ENCODE results near the gene CHRNA10.
A peak's percentile ranks its signal among the peaks of the same experiment; 100 is the strongest.
"Not testable (repeated sequence)": the region's sequence is repeated elsewhere in the genome, so short reads cannot be mapped to it uniquely, and the experiment has no call there.

Gene CHRNA10

GRCh38 chr11:3665336-3666022 lies 5.7 kb downstream of the CHRNA10 start:
- DNase-seq (ENCODE audit: low read depth in 2 of 2) = no peak

GRCh38 chr11:3664032-3664630 lies 7.1 kb downstream of the CHRNA10 start:
- no peak for DNase-seq (ENCODE audit: low read depth in 2 of 2)

DNA sequence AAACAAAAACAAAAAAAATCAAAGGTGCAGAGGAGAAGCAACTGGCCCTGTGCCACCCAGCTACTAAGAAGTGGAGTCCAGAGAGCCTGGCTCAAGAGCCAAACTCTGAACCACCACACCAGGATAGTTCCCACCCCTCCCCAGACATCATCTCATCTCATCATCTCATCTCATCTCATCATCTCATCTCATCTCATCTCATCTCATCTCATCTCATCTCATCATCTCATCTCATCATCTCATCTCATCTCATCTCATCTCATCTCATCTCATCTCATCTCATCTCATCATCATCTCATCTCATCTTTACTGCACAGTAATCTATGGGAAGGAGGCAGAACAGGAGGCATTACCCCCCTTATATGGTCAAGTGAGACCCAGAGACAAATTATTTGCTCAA lies 8.3 kb downstream of the CHRNA10 start:
- DNase-seq (ENCODE audit: low read depth in 2 of 2) = no peak

- no peak for DNase-seq (ENCODE audit: low read depth in 2 of 2)
Observed at GRCh38 chr11:3660960-3661359, 10.2 kb downstream of the CHRNA10 start.

DNA sequence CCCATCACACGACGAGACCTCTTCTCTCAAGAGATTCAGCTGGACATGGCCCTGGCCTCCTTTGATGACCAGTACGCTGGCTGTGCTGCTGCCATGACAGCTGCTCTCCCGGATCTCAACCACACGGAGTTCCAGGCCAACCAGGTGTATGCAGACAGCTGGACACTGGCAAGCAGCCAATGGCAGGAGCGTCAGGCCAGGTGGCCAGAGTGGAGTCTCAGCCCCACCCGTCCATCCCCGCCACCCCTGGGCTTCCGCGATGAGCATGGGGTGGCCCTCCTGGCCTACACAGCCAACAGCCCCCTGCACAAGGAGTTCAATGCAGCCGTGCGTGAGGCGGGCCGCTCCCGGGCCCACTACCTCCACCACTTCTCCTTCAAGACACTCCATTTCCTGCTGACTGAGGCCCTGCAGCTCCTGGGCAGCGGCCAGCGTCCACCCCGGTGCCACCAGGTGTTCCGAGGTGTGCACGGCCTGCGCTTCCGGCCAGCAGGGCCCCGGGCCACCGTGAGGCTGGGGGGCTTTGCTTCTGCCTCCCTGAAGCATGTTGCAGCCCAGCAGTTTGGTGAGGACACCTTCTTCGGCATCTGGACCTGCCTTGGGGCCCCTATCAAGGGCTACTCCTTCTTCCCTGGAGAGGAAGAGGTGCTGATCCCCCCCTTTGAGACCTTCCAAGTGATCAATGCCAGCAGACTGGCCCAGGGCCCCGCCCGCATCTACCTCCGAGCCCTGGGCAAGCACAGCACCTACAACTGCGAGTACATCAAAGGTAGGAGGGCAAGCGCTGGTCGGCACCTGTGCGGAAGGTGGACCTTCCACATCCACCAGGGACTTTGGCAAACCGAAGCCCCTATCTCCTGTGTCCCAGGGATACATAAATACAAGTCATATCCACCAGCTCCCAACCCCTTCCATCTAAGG lies 11.3 kb downstream of the CHRNA10 start:
- DNase-seq (ENCODE audit: low read depth in 2 of 2) = no peak

GRCh38 chr11:3658252-3658651 lies 12.9 kb downstream of the CHRNA10 start:
- no peak for DNase-seq (ENCODE audit: low read depth in 2 of 2)

DNA sequence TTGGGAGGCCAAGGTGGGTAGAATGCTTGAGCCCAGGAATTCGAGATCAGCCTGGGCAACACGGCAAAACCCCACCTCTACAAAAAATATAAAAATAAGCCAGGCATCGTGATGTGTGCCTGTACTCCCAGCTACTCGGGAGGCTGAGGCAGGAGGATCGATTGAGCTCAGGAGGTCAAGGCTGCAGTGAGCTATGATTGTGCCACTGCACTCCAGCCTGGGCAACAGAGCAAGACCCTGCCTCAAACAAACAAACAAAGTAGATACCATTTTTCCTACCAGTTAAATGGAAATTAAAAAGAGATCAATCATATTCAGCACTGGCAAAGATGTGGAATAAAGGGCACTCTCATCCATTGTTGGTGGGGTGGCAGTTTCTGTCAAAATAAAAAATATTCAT lies 13.9 kb downstream of the CHRNA10 start:
- DNase-seq (ENCODE audit: low read depth in 2 of 2) = not testable (repeated sequence)

GRCh38 chr11:3655547-3655946 lies 15.6 kb downstream of the CHRNA10 start:
- no peak for DNase-seq (ENCODE audit: low read depth in 2 of 2)

DNA sequence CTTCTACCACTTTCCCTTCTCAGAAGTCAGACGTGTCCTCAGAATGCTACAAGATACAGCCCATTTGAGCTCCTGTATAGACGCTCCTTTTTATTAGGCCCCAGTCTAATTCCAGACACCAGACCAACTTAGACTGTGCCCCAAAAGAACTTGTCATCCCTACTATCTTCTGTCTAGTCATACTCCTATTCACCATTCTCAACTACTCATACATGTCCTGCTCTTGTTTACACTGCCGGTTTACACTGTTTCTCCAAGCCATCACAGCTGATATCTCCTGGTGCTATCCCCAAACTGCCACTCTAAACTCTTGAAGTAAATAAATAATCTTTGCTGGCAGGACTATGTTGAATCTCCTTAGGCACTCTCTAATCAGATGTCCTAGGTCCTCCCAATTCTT lies 18.7 kb downstream of the CHRNA10 start:
- not testable (repeated sequence) for DNase-seq (ENCODE audit: low read depth in 2 of 2)

DNA sequence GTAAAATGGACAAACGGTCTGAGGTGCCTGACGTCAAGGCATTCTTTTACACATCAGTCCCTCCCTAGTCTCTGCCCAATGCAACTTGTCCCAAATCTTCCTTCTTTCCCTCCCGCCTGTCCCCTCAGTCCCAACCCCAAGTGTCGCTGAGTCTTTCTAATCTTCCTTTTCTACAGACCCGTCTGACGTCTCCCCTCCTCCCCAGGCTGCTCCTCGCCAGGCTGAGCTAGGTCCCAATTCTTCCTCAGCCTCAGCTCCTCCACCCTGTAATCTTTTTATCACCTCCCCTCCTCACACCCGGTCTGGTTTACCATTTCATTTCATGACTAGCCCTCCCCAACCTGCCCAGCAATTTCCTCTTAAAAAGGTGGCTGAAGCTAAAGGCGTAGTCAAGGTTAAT lies 21.8 kb downstream of the CHRNA10 start:
- DNase-seq (ENCODE audit: low read depth in 2 of 2) = not testable (repeated sequence)

DNA sequence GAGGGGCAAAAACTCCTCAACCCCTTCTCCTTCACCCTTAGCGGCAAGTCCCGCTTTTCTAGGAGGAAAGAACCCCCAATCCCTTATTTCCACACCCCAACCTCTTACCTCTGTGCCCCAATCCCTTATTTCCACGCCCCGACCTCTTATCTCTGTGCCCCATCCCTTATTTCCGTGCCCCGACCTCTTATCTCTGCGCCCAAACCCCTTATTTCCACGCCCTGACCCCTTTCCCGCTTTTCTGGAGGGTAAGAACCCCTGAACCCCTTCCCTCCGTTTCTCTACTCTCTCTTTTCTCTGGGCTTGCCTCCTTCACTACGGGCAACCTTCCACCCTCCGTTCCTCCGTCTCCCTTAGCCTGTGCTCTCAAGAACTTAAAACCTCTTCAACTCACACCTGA lies 22.3 kb downstream of the CHRNA10 start:
- DNase-seq (ENCODE audit: low read depth in 2 of 2) = not testable (repeated sequence)

GRCh38 chr11:3645552-3645951 lies 25.6 kb downstream of the CHRNA10 start:
- DNase-seq (ENCODE audit: low read depth in 2 of 2) = no peak

- no peak for DNase-seq (ENCODE audit: low read depth in 2 of 2)
Observed at GRCh38 chr11:3644817-3645235, 26.4 kb downstream of the CHRNA10 start, which contains the start of gene ART1. TSS of gene ART1 (plus strand) at chr11:3645128. CDS start at chr11:3659214, 14,086 bp downstream.

DNA sequence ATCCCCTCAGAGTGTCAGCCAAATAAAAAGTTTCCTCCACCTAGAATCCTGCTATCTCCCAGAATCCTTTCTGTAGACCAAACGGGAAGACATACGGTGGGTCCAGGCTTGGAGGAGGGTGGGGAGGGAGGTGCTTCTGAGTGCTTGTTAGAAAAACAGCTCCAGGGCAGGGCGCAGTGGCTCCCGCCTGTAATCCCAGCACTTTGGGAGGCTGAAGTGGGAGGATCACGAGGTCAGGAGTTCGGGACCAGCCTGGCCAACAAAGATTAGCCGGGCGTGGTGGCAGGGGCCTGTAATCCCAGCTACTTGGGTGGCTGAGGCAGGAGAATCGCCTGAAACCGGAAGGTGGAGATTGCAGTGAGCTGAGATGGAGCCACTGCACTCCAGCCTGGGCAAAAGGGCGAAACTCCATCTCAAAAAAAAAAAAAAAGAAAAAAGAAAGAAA lies 28.1 kb downstream of the CHRNA10 start:
- not testable (repeated sequence) for DNase-seq (ENCODE audit: low read depth in 2 of 2)

- peak; percentile 10 to 68 for DNase-seq (ENCODE audit: low read depth in 2 of 2)
Observed at GRCh38 chr11:3642071-3642951, 28.9 kb downstream of the CHRNA10 start.

DNA sequence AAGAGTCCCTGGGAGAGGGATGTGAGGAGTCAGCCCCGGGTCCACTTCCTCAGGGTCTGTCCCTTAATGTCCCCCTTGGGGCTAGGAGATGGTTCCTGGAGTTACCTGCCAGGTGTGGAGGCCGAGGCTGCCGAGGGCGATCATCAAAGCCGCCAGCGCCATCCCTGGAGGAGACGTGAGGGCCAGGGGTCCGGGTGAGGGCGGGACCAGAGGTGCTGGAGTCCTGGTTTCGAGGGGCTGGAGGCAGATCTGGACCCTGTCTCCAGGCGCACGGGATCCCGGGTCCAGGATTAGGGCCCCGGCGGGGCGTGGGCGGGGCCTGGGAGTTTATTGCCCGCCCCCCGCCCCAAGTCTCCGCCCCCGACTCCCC lies 29.5 kb downstream of the CHRNA10 start, which contains the start of gene ART5:
Gene ART5, minus strand, starts transcription at position 292 of the 370 bp plus-strand sequence. Its CDS starts 130 bp downstream, at position 162.
- DNase-seq (ENCODE audit: low read depth in 2 of 2) = no peak

GRCh38 chr11:3641191-3641590 lies 30.0 kb downstream of the CHRNA10 start:
- no peak for DNase-seq (ENCODE audit: low read depth in 2 of 2)

- DNase-seq (ENCODE audit: low read depth in 2 of 2) = no peak
Observed at GRCh38 chr11:3639841-3640240, 31.3 kb downstream of the CHRNA10 start.

- DNase-seq (ENCODE audit: low read depth in 2 of 2) = no peak
Observed at GRCh38 chr11:3638513-3638912, 32.7 kb downstream of the CHRNA10 start.

DNA sequence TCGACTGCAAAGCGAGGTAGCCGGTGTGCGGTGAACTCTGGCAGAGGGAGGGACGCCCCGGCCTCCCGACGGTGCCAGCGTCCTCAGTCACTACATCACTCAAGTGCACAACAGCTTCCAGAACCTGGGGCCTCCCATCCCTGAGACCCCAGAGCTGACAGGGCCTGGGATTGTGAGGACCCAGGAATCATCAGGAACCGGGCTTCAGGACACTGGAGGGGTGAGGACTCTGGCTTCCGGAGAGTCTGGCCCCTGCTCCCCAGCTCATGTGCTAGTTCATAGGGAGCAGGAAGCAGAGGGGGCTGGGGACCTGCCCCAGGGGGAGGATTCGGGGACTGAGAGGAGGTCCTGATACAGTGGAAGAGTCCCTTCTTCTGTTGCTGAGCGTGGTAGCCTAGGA lies 34.0 kb downstream of the CHRNA10 start:
- DNase-seq (ENCODE audit: low read depth in 2 of 2) = no peak

Measured in stimulated activated CD8-positive, alpha-beta memory T cell treated with anti-CD3 and anti-CD28 coated beads, Interleukin-7, amount 100 ng/mL, for 4 hours (primary cell).